Trophoblast cell (in vitro differentiated cells and primary cell): Measurements from ENCODE around the gene ABCC3.
A peak's percentile ranks its signal among the peaks of the same experiment; 100 is the strongest.

ENCODE experiments used
- DNase-seq, 2 donors: peaks; one replicate each; pipeline ENCODE4 v3.0.0-alpha.2; 2016
- H2AFZ ChIP-seq: 2 replicates; pipeline ENCODE4 v1.6.1; 2013; ENCODE audit warnings: low read length, moderate library complexity, mild to moderate bottlenecking; ENCODE audit not compliant: insufficient read depth, poor library complexity
- H2AK5ac ChIP-seq: 2 replicates; pipeline ENCODE4 v1.6.1; 2013; ENCODE audit warnings: mild to moderate bottlenecking, low read length
- H2BK120ac ChIP-seq: 2 replicates; pipeline ENCODE4 v1.6.1; 2013; ENCODE audit warnings: low read length, mild to moderate bottlenecking, moderate library complexity; ENCODE audit not compliant: insufficient read depth, poor library complexity
- H2BK12ac ChIP-seq: 2 replicates; pipeline ENCODE4 v1.6.1; 2013; ENCODE audit warnings: mild to moderate bottlenecking, low read length, moderate library complexity
- H2BK5ac ChIP-seq: 2 replicates; pipeline ENCODE4 v1.6.1; 2013; ENCODE audit warnings: low read length, low read depth, moderate library complexity, mild to moderate bottlenecking; ENCODE audit not compliant: poor library complexity
- H3K14ac ChIP-seq: 2 replicates; pipeline ENCODE4 v1.6.1; 2013; ENCODE audit warnings: mild to moderate bottlenecking, low read length
- H3K18ac ChIP-seq: 2 replicates; pipeline ENCODE4 v1.6.1; 2013; ENCODE audit warnings: mild to moderate bottlenecking, low read length
- H3K23ac ChIP-seq: 2 replicates; pipeline ENCODE4 v1.6.1; 2013; ENCODE audit warnings: low read length
- H3K27ac ChIP-seq: 2 replicates; pipeline ENCODE4 v1.5.1; 2013; ENCODE audit warnings: low read depth, mild to moderate bottlenecking, inconsistent platforms, low read length, moderate library complexity
- H3K27me3 ChIP-seq: 2 replicates; pipeline ENCODE4 v1.6.1; 2013; ENCODE audit warnings: inconsistent platforms, mild to moderate bottlenecking, low read length, moderate library complexity; ENCODE audit not compliant: insufficient read depth
- H3K36me3 ChIP-seq, 2 experiments: 1 replicate in 1 of 2; 2 replicates in 1 of 2; pipeline ENCODE4 v1.6.1; 2013; ENCODE audit warnings: low read length in 2 of 2, mild to moderate bottlenecking in 2 of 2, moderate library complexity in 1 of 2; ENCODE audit not compliant: insufficient read depth in 2 of 2, control insufficient read depth in 1 of 2
- H3K4ac ChIP-seq: 2 replicates; pipeline ENCODE4 v1.6.1; 2013; ENCODE audit warnings: low read depth, mild to moderate bottlenecking, low read length, moderate library complexity
- H3K4me1 ChIP-seq, 2 experiments: 1 replicate in 1 of 2; 2 replicates in 1 of 2; pipeline ENCODE4 v1.6.1; 2013; ENCODE audit warnings: low read length in 2 of 2, mild to moderate bottlenecking in 2 of 2, moderate library complexity in 1 of 2; ENCODE audit not compliant: insufficient read depth in 2 of 2, control insufficient read depth in 1 of 2
- H3K4me2 ChIP-seq: 2 replicates; pipeline ENCODE4 v1.6.1; 2013; ENCODE audit warnings: inconsistent platforms, mild to moderate bottlenecking, low read length, moderate library complexity
- H3K4me3 ChIP-seq: 2 replicates; pipeline ENCODE4 v1.5.1; 2013; ENCODE audit warnings: mild to moderate bottlenecking, low read depth, low read length, inconsistent platforms
- H3K79me1 ChIP-seq: one replicate; pipeline ENCODE4 v1.6.1; 2013; ENCODE audit warnings: low read length
- H3K79me2 ChIP-seq: 2 replicates; pipeline ENCODE4 v1.6.1; 2013; ENCODE audit warnings: low read length, mild to moderate bottlenecking; ENCODE audit not compliant: control insufficient read depth, insufficient read depth, poor library complexity
- H3K9ac ChIP-seq: 2 replicates; pipeline ENCODE4 v1.6.1; 2013; ENCODE audit warnings: mild to moderate bottlenecking, low read length
- H3K9me3 ChIP-seq: 2 replicates; pipeline ENCODE4 v1.6.1; 2013; ENCODE audit warnings: low read depth, mild to moderate bottlenecking, control low read depth, inconsistent platforms, low read length; ENCODE audit not compliant: insufficient read depth
- H4K12ac ChIP-seq: 2 replicates; pipeline ENCODE4 v1.6.1; 2013; ENCODE audit warnings: low read depth, mild to moderate bottlenecking, low read length, moderate library complexity
- H4K8ac ChIP-seq: 2 replicates; pipeline ENCODE4 v1.6.1; 2013; ENCODE audit warnings: low read depth, mild to moderate bottlenecking, low read length, moderate library complexity
- H4K91ac ChIP-seq: one replicate; pipeline ENCODE4 v1.6.1; 2013; ENCODE audit warnings: low read depth, mild to moderate bottlenecking, low read length, moderate library complexity
- whole genome bisulfite sequencing: extraction: QIAGEN DNeasy Blood & Tissue Kit; methylation state at CpG from one replicate; pipeline ENCODE4 v1.1.7; 2013; ENCODE audit warnings: missing lambda C conversion rate; ENCODE audit not compliant: insufficient read length, insufficient coverage; ENCODE audit errors: extremely low coverage; 5-methylcytosine and 5-hydroxymethylcytosine counted together

Gene ABCC3

DNA sequence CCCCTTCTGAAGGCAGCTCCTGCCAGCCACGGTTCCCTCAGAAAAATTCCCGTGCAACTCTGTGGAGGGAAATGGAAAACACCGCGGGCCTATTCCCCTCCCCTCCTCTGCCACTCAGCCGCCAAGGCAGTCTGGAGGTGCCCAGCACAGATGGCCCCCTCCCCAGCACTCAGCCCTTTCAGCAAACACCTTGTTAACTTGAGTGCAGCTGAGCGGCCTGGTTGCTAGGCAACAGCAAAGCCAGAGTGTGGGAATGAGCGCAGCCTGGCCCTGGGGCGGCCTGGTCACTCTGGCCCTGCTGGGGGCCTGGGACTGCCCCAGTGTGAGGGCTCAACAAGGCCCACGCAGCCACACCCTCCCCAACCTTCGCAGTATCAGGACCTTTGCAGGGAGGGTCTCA lies 41.4 kb upstream of the ABCC3 start:
- no peak overlapping the region for H3K23ac ChIP-seq
- H2AK5ac ChIP-seq = no peak overlapping the region
- no peak overlapping the region for H2BK120ac ChIP-seq
- no peak overlapping the region for H4K8ac ChIP-seq
- no peak overlapping the region for H2AFZ ChIP-seq
- H3K79me1 ChIP-seq = no peaks in the 10 kb centered on the region
- no peak overlapping the region for H3K4me2 ChIP-seq
- no peaks in the 10 kb centered on the region for H3K27me3 ChIP-seq
- peaks cover 4% of the 10 kb centered on the region for H3K9me3 ChIP-seq
- no CpG with 5 or more reads among the region's 10 CpGs for WGBS
- no peak overlapping the region for H3K9ac ChIP-seq
- peak; percentile 16 to 60 for DNase-seq
- H2BK5ac ChIP-seq = no peak overlapping the region
- no peak overlapping the region for H3K27ac ChIP-seq
- H4K12ac ChIP-seq = no peak overlapping the region
- H3K4ac ChIP-seq = no peak overlapping the region
- no peaks in the 10 kb centered on the region for H3K79me2 ChIP-seq
- no peak overlapping the region for H4K91ac ChIP-seq
- H3K18ac ChIP-seq = no peak overlapping the region
- no peak overlapping the region for H2BK12ac ChIP-seq
- H3K14ac ChIP-seq = no peak overlapping the region
- H3K4me3 ChIP-seq = no peak overlapping the region
- no peaks in the 10 kb centered on the region for H3K4me1 ChIP-seq
- H3K36me3 ChIP-seq = no peaks in the 10 kb centered on the region

DNA sequence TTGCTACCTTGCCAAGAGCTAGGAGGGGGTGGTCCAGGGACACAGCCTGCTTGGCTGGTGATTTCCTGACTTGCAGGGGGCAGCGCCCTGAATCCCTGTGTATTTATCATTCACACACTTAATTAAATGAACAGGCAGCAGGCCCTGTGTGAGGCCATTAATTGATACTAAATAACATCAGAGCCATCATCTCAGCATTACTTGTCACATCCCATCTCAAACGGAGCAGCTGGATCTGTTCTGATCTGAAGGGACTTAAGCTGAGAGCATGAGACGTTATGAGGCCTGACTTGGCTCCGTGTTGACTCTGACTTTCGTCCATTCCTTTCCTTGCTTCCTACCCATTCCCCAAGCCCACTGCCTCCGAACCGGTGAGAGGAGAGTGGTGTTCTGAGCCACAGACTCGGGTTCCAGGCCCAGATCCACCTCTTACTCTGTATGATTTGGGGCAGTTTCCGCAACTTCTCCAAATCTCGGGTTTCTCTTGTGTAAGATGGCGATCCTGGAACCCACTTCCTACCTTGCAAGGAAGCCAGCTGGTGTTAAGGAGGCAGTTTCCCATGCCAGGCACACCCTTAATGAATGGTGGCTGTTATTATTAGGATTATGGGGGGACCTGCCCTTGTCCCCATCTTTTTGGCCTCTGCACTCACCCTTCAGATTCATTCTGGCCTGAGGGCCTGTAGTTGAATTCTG lies 40.4 kb upstream of the ABCC3 start:
- no peak overlapping the region for H3K27ac ChIP-seq
- H2AK5ac ChIP-seq = no peak overlapping the region
- H2BK120ac ChIP-seq = no peak overlapping the region
- H3K36me3 ChIP-seq = no peaks in the 10 kb centered on the region
- no peak overlapping the region for H3K4me3 ChIP-seq
- no peak overlapping the region for H3K4ac ChIP-seq
- peaks cover 4% of the 10 kb centered on the region for H3K9me3 ChIP-seq
- no peak overlapping the region for H4K8ac ChIP-seq
- no peaks in the 10 kb centered on the region for H3K79me2 ChIP-seq
- no peak overlapping the region for H3K9ac ChIP-seq
- H3K4me1 ChIP-seq = no peaks in the 10 kb centered on the region
- H3K27me3 ChIP-seq = no peaks in the 10 kb centered on the region
- H3K14ac ChIP-seq = no peak overlapping the region
- no peak overlapping the region for H4K12ac ChIP-seq
- H2BK12ac ChIP-seq = no peak overlapping the region
- no peak for DNase-seq
- no peak overlapping the region for H2BK5ac ChIP-seq
- H3K79me1 ChIP-seq = no peaks in the 10 kb centered on the region
- H3K4me2 ChIP-seq = no peak overlapping the region
- H3K23ac ChIP-seq = no peak overlapping the region
- no peak overlapping the region for H2AFZ ChIP-seq
- WGBS = no CpG with 5 or more reads among the region's 11 CpGs
- no peak overlapping the region for H4K91ac ChIP-seq
- no peak overlapping the region for H3K18ac ChIP-seq

DNA sequence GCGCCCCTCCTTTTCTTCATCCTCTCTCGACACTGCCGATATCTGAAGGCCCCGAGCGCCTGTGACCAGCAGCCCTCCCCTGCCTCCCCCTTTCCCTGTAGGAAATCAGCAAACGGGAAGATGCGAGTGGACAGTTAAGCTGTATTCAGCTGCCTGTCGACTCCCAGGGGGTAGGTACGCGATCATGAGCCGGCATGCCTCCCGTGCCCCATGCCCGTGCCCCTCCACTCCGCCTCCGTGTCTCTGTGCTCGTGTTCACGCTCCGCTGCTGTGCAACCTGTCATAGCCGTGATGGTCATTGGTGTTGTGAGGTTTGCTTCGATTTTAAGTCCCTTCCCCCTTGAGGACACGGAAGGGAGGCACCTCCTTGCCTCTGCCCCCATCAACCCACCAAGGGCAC lies 39.8 kb upstream of the ABCC3 start:
- H2AFZ ChIP-seq = no peak overlapping the region
- no peaks in the 10 kb centered on the region for H3K27me3 ChIP-seq
- no peak overlapping the region for H3K4ac ChIP-seq
- no peak for DNase-seq
- H2BK12ac ChIP-seq = no peak overlapping the region
- no peak overlapping the region for H3K27ac ChIP-seq
- no peak overlapping the region for H2BK5ac ChIP-seq
- H2AK5ac ChIP-seq = no peak overlapping the region
- no peak overlapping the region for H4K91ac ChIP-seq
- peaks cover 4% of the 10 kb centered on the region for H3K9me3 ChIP-seq
- no peak overlapping the region for H4K8ac ChIP-seq
- H3K4me3 ChIP-seq = peak overlapping the region; percentile 3
- no peaks in the 10 kb centered on the region for H3K79me2 ChIP-seq
- H3K79me1 ChIP-seq = no peaks in the 10 kb centered on the region
- no CpG with 5 or more reads among the region's 21 CpGs for WGBS
- H3K36me3 ChIP-seq = no peaks in the 10 kb centered on the region
- H3K14ac ChIP-seq = no peak overlapping the region
- no peak overlapping the region for H2BK120ac ChIP-seq
- no peak overlapping the region for H3K23ac ChIP-seq
- H3K4me1 ChIP-seq = no peaks in the 10 kb centered on the region
- H3K4me2 ChIP-seq = no peak overlapping the region
- H3K9ac ChIP-seq = no peak overlapping the region
- no peak overlapping the region for H4K12ac ChIP-seq
- H3K18ac ChIP-seq = no peak overlapping the region

DNA sequence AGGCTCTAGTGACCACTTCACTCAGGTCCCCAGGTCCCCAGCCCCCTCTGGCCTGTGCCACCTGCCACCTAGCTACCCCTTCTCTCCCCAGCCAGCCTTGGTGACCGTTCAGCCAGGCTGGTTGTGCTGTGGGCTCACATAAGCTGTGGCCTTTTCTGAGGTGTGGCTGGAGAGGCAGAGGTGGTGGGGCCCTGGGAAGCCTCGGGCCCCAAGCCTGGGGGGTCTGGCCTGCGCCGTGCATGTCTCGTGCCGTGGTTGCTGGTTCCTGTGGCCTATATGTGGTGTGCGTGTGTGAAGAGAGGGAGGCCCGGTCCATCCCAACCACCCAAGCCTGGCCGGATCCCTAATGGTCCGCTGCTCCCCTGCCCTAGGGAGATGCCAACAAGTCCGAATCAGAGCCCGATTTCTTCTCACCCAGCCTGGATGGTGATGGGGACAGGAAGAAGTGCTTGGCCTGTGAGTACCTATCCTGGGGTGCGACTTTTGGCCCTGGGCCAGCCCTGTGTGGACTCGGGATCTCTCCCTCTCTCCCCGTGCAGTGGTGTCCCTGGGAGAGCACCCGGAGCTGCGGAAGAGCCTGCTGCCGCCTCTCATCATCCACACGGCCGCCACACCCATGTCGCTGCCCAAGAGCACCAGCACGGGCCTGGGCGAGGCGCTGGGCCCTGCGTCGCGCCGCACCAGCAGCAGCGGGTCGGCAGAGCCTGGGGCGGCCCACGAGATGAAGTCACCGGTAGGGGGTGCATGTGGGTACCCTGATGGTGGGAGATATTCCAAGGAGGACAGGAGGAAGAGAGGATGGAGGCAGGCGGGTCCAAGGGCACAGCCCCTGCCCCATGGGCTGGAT lies 38.3 kb upstream of the ABCC3 start:
- Histone ChIP-seq H2BK5ac (no peak overlapping the region), H3K36me3 (no peaks in the 10 kb centered on the region), H2AFZ (no peak overlapping the region), H3K23ac (no peak overlapping the region), H3K79me2 (no peaks in the 10 kb centered on the region), H3K4me1 (no peaks in the 10 kb centered on the region), H4K12ac (no peak overlapping the region), H2BK120ac (no peak overlapping the region), H4K91ac (no peak overlapping the region), H3K4ac (no peak overlapping the region), H3K14ac (no peak overlapping the region), H2BK12ac (no peak overlapping the region), H3K9me3 (peaks cover 4% of the 10 kb centered on the region), H3K79me1 (no peaks in the 10 kb centered on the region), H3K4me3 (no peak overlapping the region), H2AK5ac (no peak overlapping the region), H4K8ac (no peak overlapping the region), H3K4me2 (no peak overlapping the region), H3K18ac (no peak overlapping the region), H3K9ac (no peak overlapping the region), H3K27ac (no peak overlapping the region), H3K27me3 (no peaks in the 10 kb centered on the region)
- WGBS = no CpG with 5 or more reads among the region's 34 CpGs
- peak; percentile 78 to 85 for DNase-seq
